ENCODE results near the gene ASRGL1. TPM values are rescaled to one million over a fixed set of nuclear protein-coding genes. Genes with fewer than 3 reads are reported as not detected.

Gene ASRGL1
- total RNA-seq, 1 experiment from 2014 or later, result not detected

GRCh38 chr11:62439785-62440602 lies 102.7 kb downstream of the ASRGL1 start:
- no peaks in the 10 kb centered on the region for H3K79me2 ChIP-seq (ENCODE audit: low read length)
- H3K27ac ChIP-seq (ENCODE audit: low read length), result no peak overlapping the region
- H3K9me2 ChIP-seq (replicated peaks; ENCODE audit: insufficient read depth, low read length), result no peaks in the 10 kb centered on the region
- H3K9ac ChIP-seq (ENCODE audit: low read length), result no peak overlapping the region
- 0 out of 2 replicates have a peak, but pooled peaks cover 3% of the 10 kb centered on the region for H3K27me3 ChIP-seq (ENCODE audit: low read length)
- H3K4me3 ChIP-seq (ENCODE audit: low read length), result no peak overlapping the region
- H3K4me1 ChIP-seq (ENCODE audit: low read length), result peaks cover 11% of the 10 kb centered on the region
- no peak overlapping the region for H2AFZ ChIP-seq (ENCODE audit: low read length)
- H4K20me1 ChIP-seq (ENCODE audit: insufficient read depth, low read depth, low read length), result no peaks in the 10 kb centered on the region
- no peaks in the 10 kb centered on the region for H3K36me3 ChIP-seq (ENCODE audit: insufficient read depth, low read length)
- DNase-seq, result no peak
- H3K9me3 ChIP-seq (ENCODE audit: low read length), result no peaks in the 10 kb centered on the region
- no peak overlapping the region for H3K4me2 ChIP-seq (ENCODE audit: low read depth, low read length, poor library complexity, severe bottlenecking)

Other genes starting within 250 kb of the ASRGL1 start
- gene INCENP, start 213.4 kb upstream of the ASRGL1 start, total RNA-seq (2014; rRNA removed; shearing (Covaris generic); ENCODE audit: low replicate concordance), result 36.8 and 48.8 TPM in 2 replicates
- not detected in 2 replicates for gene SCGB1D1, start 147.2 kb upstream of the ASRGL1 start, total RNA-seq (2014; rRNA removed; shearing (Covaris generic); ENCODE audit: low replicate concordance)
- gene SCGB2A1, start 128.8 kb upstream of the ASRGL1 start, total RNA-seq (2014; rRNA removed; shearing (Covaris generic); ENCODE audit: low replicate concordance), result not detected in 2 replicates
- gene SCGB1D2, start 95.2 kb upstream of the ASRGL1 start, total RNA-seq (2014; rRNA removed; shearing (Covaris generic); ENCODE audit: low replicate concordance), result not detected in 2 replicates
- not detected in 2 replicates for gene SCGB2A2, start 67.3 kb upstream of the ASRGL1 start, total RNA-seq (2014; rRNA removed; shearing (Covaris generic); ENCODE audit: low replicate concordance)
- not detected in 2 replicates for gene SCGB1D4, start 38.4 kb upstream of the ASRGL1 start, total RNA-seq (2014; rRNA removed; shearing (Covaris generic); ENCODE audit: low replicate concordance)
- gene SCGB1A1, start 81.6 kb downstream of the ASRGL1 start, total RNA-seq (2014; rRNA removed; shearing (Covaris generic); ENCODE audit: low replicate concordance), result not detected in 2 replicates
- gene AHNAK, start 209.4 kb downstream of the ASRGL1 start, total RNA-seq (2014; rRNA removed; shearing (Covaris generic); ENCODE audit: low replicate concordance), result under 0.01 and 0.34 TPM in 2 replicates
- 1,351 and 2,115 TPM in 2 replicates for gene EEF1G, start 236.4 kb downstream of the ASRGL1 start, total RNA-seq (2014; rRNA removed; shearing (Covaris generic); ENCODE audit: low replicate concordance)

Data from Karpas-422 (cell line).